ENCODE data around the gene MAN2A1. TPM values are rescaled to one million over a fixed set of nuclear protein-coding genes. Genes with fewer than 3 reads are reported as not detected.

MAN2A1 gene
- total and polyA plus RNA-seq, 2 experiments from 2014 or later = 20.8 to 54.6 TPM

- Histone ChIP-seq H3K36me3 (ENCODE audit: low read depth) (peaks cover 4% of the 10 kb centered on the region; the same call in 1 of the 2 replicates), H4K20me1 (ENCODE audit: insufficient read depth) (no peaks in the 10 kb centered on the region), H3F3A (ENCODE audit: insufficient read depth) (no peaks in the 10 kb centered on the region), H3K9ac (no peak overlapping the region), H3K4me2 (ENCODE audit: unreplicated experiment) (no peak overlapping the region), H3K27me3 (replicated peaks; ENCODE audit: insufficient read depth) (no peaks in the 10 kb centered on the region), H3K4me3 (no peak overlapping the region), H3K27ac (no peak overlapping the region), H3K9me3 (ENCODE audit: low read depth) (no peaks in the 10 kb centered on the region), H3K9me2 (ENCODE audit: insufficient read depth) (no peaks in the 10 kb centered on the region), H3K79me2 (ENCODE audit: insufficient read depth) (peaks cover 100% of the 10 kb centered on the region), H3K4me1 (ENCODE audit: insufficient read depth) (peaks cover 20% of the 10 kb centered on the region; the same call in 1 of the 2 replicates), H2AFZ (no peak overlapping the region)
- TF ChIP-seq EZH2phosphoT487 (IDR thresholded peaks at IDR 0.05; ENCODE audit: insufficient read depth, low read depth) = no peak
- TF ChIP-seq EZH2 (IDR thresholded peaks at IDR 0.05; ENCODE audit: insufficient read depth, poor library complexity, severe bottlenecking) = no peak
- in situ Hi-C loops (cut with MboI) = no loop called here
- no peak for DNase-seq
Measured at GRCh38 chr5:109703166-109703565, 13.4 kb downstream of the MAN2A1 start.

DNA sequence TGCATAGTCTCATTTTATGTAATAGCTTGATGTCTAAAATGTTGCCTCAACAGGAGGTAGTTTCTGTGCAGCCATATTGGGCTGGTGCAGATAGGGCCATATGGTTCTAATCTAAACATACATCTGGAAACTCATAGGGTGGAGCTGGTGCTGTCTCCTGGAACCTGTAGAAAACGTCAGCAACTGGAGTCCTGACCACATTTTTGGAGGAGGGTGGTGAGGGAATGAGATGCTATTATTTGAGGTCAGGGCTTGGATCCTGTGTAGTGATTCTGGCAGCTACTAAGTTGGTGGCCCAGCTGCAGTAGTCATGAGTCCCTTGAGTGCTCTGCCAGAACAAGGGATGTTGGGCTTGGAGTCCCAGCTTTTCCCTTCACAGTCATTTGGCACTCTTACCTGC, 14.1 kb downstream of the MAN2A1 start:
- DNase-seq = peak; percentile 28

GRCh38 chr5:109704282-109704952, 14.7 kb downstream of the MAN2A1 start:
- Histone ChIP-seq H3K4me1 (ENCODE audit: insufficient read depth) (peaks cover 20% of the 10 kb centered on the region; the same call in 1 of the 2 replicates), H3K27ac (no peak overlapping the region), H3K79me2 (ENCODE audit: insufficient read depth) (peaks cover 100% of the 10 kb centered on the region), H3K36me3 (ENCODE audit: low read depth) (peaks cover 4% of the 10 kb centered on the region; the same call in 1 of the 2 replicates), H3K4me2 (ENCODE audit: unreplicated experiment) (no peak overlapping the region), H3K9me3 (ENCODE audit: low read depth) (no peaks in the 10 kb centered on the region), H3F3A (ENCODE audit: insufficient read depth) (no peaks in the 10 kb centered on the region), H3K27me3 (replicated peaks; ENCODE audit: insufficient read depth) (no peaks in the 10 kb centered on the region), H3K9ac (no peak overlapping the region), H3K9me2 (ENCODE audit: insufficient read depth) (no peaks in the 10 kb centered on the region), H4K20me1 (ENCODE audit: insufficient read depth) (no peaks in the 10 kb centered on the region), H3K4me3 (no peak overlapping the region), H2AFZ (no peak overlapping the region)
- WGBS, 2 experiments (ENCODE audit: low coverage in 1 of 2, low lambda C conversion rate in 2 of 2, missing lambda C conversion rate in 2 of 2) = 82 to 87% methylated on average over 10 of the region's 10 CpGs
- in situ Hi-C loops (cut with MboI) = no loop called here
- DNase-seq = no peak
- no peak for TF ChIP-seq EZH2 (IDR thresholded peaks at IDR 0.05; ENCODE audit: insufficient read depth, poor library complexity, severe bottlenecking)

More for the DNA sequence above, 14.1 kb downstream of the MAN2A1 start:
- no peak overlapping the region for H2AFZ ChIP-seq
- H3F3A ChIP-seq (ENCODE audit: insufficient read depth) = no peaks in the 10 kb centered on the region
- no peak overlapping the region for H3K4me2 ChIP-seq (ENCODE audit: unreplicated experiment)
- 8 to 11% methylated on average over 1 of the region's 1 CpG for WGBS, 2 experiments (ENCODE audit: low coverage in 1 of 2, low lambda C conversion rate in 2 of 2, missing lambda C conversion rate in 2 of 2)
- H3K4me3 ChIP-seq = no peak overlapping the region
- H3K9me2 ChIP-seq (ENCODE audit: insufficient read depth) = no peaks in the 10 kb centered on the region
- H3K27ac ChIP-seq = no peak overlapping the region
- in situ Hi-C loops (cut with MboI) = no loop called here
- H3K9me3 ChIP-seq (ENCODE audit: low read depth) = no peaks in the 10 kb centered on the region
- TF ChIP-seq EZH2 (IDR thresholded peaks at IDR 0.05; ENCODE audit: insufficient read depth, poor library complexity, severe bottlenecking) = no peak
- no peak for TF ChIP-seq EZH2phosphoT487 (IDR thresholded peaks at IDR 0.05; ENCODE audit: insufficient read depth, low read depth)
- H4K20me1 ChIP-seq (ENCODE audit: insufficient read depth) = no peaks in the 10 kb centered on the region
- H3K79me2 ChIP-seq (ENCODE audit: insufficient read depth) = peaks cover 100% of the 10 kb centered on the region
- no peaks in the 10 kb centered on the region for H3K27me3 ChIP-seq (replicated peaks; ENCODE audit: insufficient read depth)
- no peak overlapping the region for H3K9ac ChIP-seq
- H3K4me1 ChIP-seq (ENCODE audit: insufficient read depth) = peaks cover 20% of the 10 kb centered on the region; the same call in 1 of the 2 replicates
- H3K36me3 ChIP-seq (ENCODE audit: low read depth) = peaks cover 4% of the 10 kb centered on the region; the same call in 1 of the 2 replicates

GRCh38 chr5:109705596-109705995, 15.9 kb downstream of the MAN2A1 start:
- H3F3A ChIP-seq (ENCODE audit: insufficient read depth) = no peaks in the 10 kb centered on the region
- 96 to 100% methylated on average over 1 of the region's 1 CpG for WGBS, 2 experiments (ENCODE audit: low coverage in 1 of 2, low lambda C conversion rate in 2 of 2, missing lambda C conversion rate in 2 of 2)
- no peaks in the 10 kb centered on the region for H4K20me1 ChIP-seq (ENCODE audit: insufficient read depth)
- no peaks in the 10 kb centered on the region for H3K9me3 ChIP-seq (ENCODE audit: low read depth)
- H3K79me2 ChIP-seq (ENCODE audit: insufficient read depth) = peaks cover 100% of the 10 kb centered on the region
- in situ Hi-C loops (cut with MboI) = no loop called here
- no peak overlapping the region for H3K27ac ChIP-seq
- no peaks in the 10 kb centered on the region for H3K9me2 ChIP-seq (ENCODE audit: insufficient read depth)
- H3K27me3 ChIP-seq (replicated peaks; ENCODE audit: insufficient read depth) = no peaks in the 10 kb centered on the region
- peak; percentile 45 for DNase-seq
- H2AFZ ChIP-seq = no peak overlapping the region
- no peak overlapping the region for H3K4me2 ChIP-seq (ENCODE audit: unreplicated experiment)
- H3K4me1 ChIP-seq (ENCODE audit: insufficient read depth) = peaks cover 20% of the 10 kb centered on the region; the same call in 1 of the 2 replicates
- no peak overlapping the region for H3K9ac ChIP-seq
- TF ChIP-seq EZH2phosphoT487 (IDR thresholded peaks at IDR 0.05; ENCODE audit: insufficient read depth, low read depth) (no peak), EZH2 (IDR thresholded peaks at IDR 0.05; ENCODE audit: insufficient read depth, poor library complexity, severe bottlenecking) (no peak)
- H3K4me3 ChIP-seq = no peak overlapping the region
- H3K36me3 ChIP-seq (ENCODE audit: low read depth) = peaks cover under 1% of the 10 kb centered on the region; the same call in 1 of the 2 replicates
